HG03565 (cell line): ENCODE data around the gene SHOC2.

Experiments
- ATAC-seq: cut with Tn5 transposase; IDR thresholded peaks from one replicate; pipeline ENCODE4 v1.9.1; 2021; ENCODE audit warnings: mild to moderate bottlenecking, moderate library complexity; ENCODE audit not compliant: unreplicated experiment

The SHOC2 gene

DNA sequence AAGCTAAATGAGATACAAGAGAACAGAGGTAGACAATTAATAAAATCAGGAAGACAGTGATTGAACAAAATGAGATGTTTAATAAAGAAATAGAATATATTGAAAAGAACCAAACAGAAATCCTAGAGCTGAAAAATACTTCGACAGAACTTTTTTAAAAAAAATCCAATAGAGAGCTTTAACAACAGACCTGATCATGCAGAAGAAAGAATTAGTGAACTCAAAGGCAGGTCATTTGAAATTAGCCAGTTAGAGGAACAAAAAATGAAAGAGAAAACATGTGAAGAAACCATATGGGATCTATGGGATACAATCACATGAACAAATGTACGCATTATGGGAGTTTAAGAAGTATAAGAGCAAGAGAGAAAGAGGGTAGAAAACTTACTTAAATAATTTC is 120.1 kb downstream of the SHOC2 start:
- no peak for ATAC-seq

DNA sequence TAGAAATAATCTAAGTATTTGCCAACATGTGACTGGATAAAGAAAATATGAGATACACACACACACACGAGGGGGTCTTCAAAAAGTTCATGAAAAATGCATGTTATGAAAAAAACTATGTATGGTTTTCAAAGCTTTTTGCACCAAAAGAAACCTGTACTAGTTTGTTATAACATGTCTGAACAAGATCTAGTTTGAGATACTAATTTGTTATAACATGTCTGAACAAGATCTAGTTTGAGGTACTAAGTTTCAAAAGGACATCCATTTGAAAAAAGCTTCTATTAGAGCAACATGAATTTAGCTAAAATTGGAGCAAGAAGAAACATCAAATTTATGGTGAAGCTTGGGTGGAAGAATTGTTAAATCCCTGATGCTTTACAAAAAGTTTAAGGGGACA is 137.6 kb downstream of the SHOC2 start:
- no peak for ATAC-seq
